ENCODE data around the gene DCK. TPM values are rescaled to one million over a fixed set of nuclear protein-coding genes. Genes with fewer than 3 reads are reported as not detected.

DCK gene
- 10 to 100 TPM; 25.4 to 45.5 (median 34.7) TPM for total RNA-seq
- polyA plus RNA-seq = 10 to 100 TPM; 19.3 to 40.7 (median 35.9) TPM
- long read RNA-seq, donor 1, transcript DCK-201 (7 exons, 2,716 nt) = major isoform, 22 of 49 reads
- long read RNA-seq, donor 1, partial matches to known transcripts = 27 of 49 reads
- long read RNA-seq, donor 1, other reads (novel, unspliced or antisense) = 0 of 49 reads
- long read RNA-seq, donor 2, transcript DCK-201 (7 exons, 2,716 nt) = major isoform, 25 of 25 reads
- long read RNA-seq, donor 2, partial matches to known transcripts = 0 of 25 reads
- long read RNA-seq, donor 2, other reads (novel, unspliced or antisense) = 0 of 25 reads

DNA sequence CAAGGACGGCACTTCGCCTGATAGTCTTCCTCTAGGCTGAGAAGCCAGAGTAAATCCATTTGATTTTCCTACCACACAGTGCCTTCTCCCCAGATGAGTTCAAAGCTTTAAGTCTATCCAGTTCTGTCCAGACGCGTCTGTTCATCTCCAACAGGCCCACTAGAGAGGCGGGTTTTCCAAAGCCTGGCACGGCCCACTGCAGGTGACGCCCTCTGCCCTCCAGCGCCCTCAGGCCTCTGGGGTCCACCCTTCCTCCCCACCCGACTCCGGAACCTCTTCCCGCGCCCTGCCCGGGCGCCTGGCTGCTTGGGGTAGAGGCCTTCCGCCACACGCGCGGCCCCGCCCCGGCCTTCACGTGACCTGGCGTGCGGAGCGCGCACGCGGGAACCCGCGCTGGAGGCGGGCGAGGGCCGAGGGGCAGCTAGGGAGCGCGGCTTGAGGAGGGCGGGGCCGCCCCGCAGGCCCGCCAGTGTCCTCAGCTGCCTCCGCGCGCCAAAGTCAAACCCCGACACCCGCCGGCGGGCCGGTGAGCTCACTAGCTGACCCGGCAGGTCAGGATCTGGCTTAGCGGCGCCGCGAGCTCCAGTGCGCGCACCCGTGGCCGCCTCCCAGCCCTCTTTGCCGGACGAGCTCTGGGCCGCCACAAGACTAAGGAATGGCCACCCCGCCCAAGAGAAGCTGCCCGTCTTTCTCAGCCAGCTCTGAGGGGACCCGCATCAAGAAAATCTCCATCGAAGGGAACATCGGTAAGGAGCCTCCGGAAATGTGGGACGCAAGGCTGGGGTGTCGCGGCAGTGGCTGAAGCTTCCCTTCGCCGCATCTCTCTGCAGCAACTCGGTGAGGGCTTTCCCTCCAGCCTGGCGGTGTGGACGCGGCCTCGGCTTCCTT, at the start of gene DCK:
Gene DCK, plus strand, starts transcription at position 469 of the 888 bp plus-strand sequence. Its CDS starts 187 bp downstream, at position 656.
- Histone ChIP-seq H3K4me3 (peak within 1 kb of the TSS; percentile 79 to 95 (median 90)), H3K27me3 (replicated peaks in 1 of 7) (no peaks in the 10 kb centered on the region), H3K4me1 (peaks cover 16 to 59% (median 52%) of the 10 kb centered on the region in 6 donors), H3K36me3 (peaks cover 0 to 7% (median 3%) of the 10 kb centered on the region in 6 donors), H3K9me3 (no peaks in the 10 kb centered on the region), H3K27ac (peak within 1 kb of the TSS; percentile 81 to 95 (median 92))
- TF ChIP-seq POLR2A (IDR thresholded peaks at IDR 0.05) (peak in 2 of 3 donors; percentile 36 to 39), POLR2AphosphoS5 (IDR thresholded peaks at IDR 0.05) (peak; percentile 91 to 94 (median 94))
- TF ChIP-seq, protein P1, sequence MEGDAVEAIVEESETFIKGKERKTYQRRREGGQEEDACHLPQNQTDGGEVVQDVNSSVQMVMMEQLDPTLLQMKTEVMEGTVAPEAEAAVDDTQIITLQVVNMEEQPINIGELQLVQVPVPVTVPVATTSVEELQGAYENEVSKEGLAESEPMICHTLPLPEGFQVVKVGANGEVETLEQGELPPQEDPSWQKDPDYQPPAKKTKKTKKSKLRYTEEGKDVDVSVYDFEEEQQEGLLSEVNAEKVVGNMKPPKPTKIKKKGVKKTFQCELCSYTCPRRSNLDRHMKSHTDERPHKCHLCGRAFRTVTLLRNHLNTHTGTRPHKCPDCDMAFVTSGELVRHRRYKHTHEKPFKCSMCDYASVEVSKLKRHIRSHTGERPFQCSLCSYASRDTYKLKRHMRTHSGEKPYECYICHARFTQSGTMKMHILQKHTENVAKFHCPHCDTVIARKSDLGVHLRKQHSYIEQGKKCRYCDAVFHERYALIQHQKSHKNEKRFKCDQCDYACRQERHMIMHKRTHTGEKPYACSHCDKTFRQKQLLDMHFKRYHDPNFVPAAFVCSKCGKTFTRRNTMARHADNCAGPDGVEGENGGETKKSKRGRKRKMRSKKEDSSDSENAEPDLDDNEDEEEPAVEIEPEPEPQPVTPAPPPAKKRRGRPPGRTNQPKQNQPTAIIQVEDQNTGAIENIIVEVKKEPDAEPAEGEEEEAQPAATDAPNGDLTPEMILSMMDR (IDR thresholded peaks at IDR 0.05 in 8 of 11, conservative IDR thresholded peaks at IDR 0.05 in 3 of 11) = peak in 3 of 11 experiments; percentile 6 to 25 (median 20)
- DNase-seq = peak; percentile 99
- WGBS, 5 donors = 0 to 3% (median 1%) methylated on average over 34 to 74 of the region's 74 CpGs
- intact Hi-C loops (cut with DNase I; ENCODE audit: low total_unique reads) = loop anchor here (5.0 to 10.0 kb wide), 2 partner anchors 91 to 309 kb away; partner anchors contain the start of genes MOB1B and UTP3

- H3K4me1 ChIP-seq = peaks cover 0 to 66% (median 21%) of the 10 kb centered on the region in 6 donors
- DNase-seq = no peak
- no peak overlapping the region for H3K4me3 ChIP-seq
- H3K27ac ChIP-seq = peak overlapping the region in 4 of 8 donors; percentile 1 to 50 (median 46)
- no peaks in the 10 kb centered on the region for H3K36me3 ChIP-seq
- TF ChIP-seq, protein P1 (IDR thresholded peaks at IDR 0.05 in 8 of 11, conservative IDR thresholded peaks at IDR 0.05 in 3 of 11) = no peak
- TF ChIP-seq POLR2AphosphoS5 (IDR thresholded peaks at IDR 0.05) = no peak
- TF ChIP-seq POLR2A (IDR thresholded peaks at IDR 0.05) = no peak
- intact Hi-C loops (cut with DNase I; ENCODE audit: low total_unique reads) = no loop called here
- 22 to 44% (median 33%) methylated on average over 3 of the region's 3 CpGs for WGBS, 5 donors
- H3K9me3 ChIP-seq = no peaks in the 10 kb centered on the region
- no peaks in the 10 kb centered on the region for H3K27me3 ChIP-seq (replicated peaks in 1 of 7)
Observed at GRCh38 chr4:70945046-70945445, 48.4 kb upstream of the DCK start.

- H3K36me3 ChIP-seq = no peaks in the 10 kb centered on the region
- H3K4me1 ChIP-seq = peaks cover 0 to 66% (median 21%) of the 10 kb centered on the region in 6 donors
- intact Hi-C loops (cut with DNase I; ENCODE audit: low total_unique reads) = no loop called here
- WGBS, 5 donors = 75 to 89% (median 79%) methylated on average over 3 of the region's 3 CpGs
- H3K9me3 ChIP-seq = no peaks in the 10 kb centered on the region
- no peak for TF ChIP-seq POLR2AphosphoS5 (IDR thresholded peaks at IDR 0.05)
- no peak for TF ChIP-seq POLR2A (IDR thresholded peaks at IDR 0.05)
- TF ChIP-seq, protein P1 (IDR thresholded peaks at IDR 0.05 in 8 of 11, conservative IDR thresholded peaks at IDR 0.05 in 3 of 11) = no peak
- DNase-seq = no peak
- peak overlapping the region in 3 of 8 donors; percentile 45 to 50 (median 48) for H3K27ac ChIP-seq
- H3K27me3 ChIP-seq (replicated peaks in 1 of 7) = no peaks in the 10 kb centered on the region
- H3K4me3 ChIP-seq = no peak overlapping the region
Observed at GRCh38 chr4:70945452-70946055, 47.9 kb upstream of the DCK start.
